Tibial artery (tissue), 4 donors: ENCODE results near the gene COL25A1.

ENCODE experiments used
- DNase-seq, 2 donors: peaks; one replicate each; pipeline ENCODE4 v3.0.0-alpha.2; 2019
- H3K27ac ChIP-seq, 2 donors: fragments of 200-600 bp; sonication (generic) in 1 of 2; 1 replicate in 1 of 2; 2 replicates in 1 of 2; pipeline ENCODE4 v1.5.1; 2018 to 2019; ENCODE audit warnings: mild to moderate bottlenecking in 1 of 2
- H3K27me3 ChIP-seq, 2 donors: fragments of 200-600 bp; sonication (generic) in 1 of 2; one replicate each; pipeline versions ENCODE4 v1.5.1 to v1.6.0; 2016 to 2019
- H3K36me3 ChIP-seq, 3 donors: fragments of 200-600 bp; sonication (generic) in 2 of 3; one replicate each; pipeline ENCODE4 v1.5.1; 2016 to 2019; ENCODE audit warnings: mild to moderate bottlenecking in 2 of 3
- H3K4me1 ChIP-seq, 4 donors: fragments of 200-600 bp; sonication (generic) in 2 of 4; 1 replicate in 3 of 4; 2 replicates in 1 of 4; pipeline ENCODE4 v1.5.1; 2016 to 2019
- H3K4me3 ChIP-seq, 2 donors: fragments of 200-600 bp; sonication (generic) in 1 of 2; 1 replicate in 1 of 2; 2 replicates in 1 of 2; pipeline ENCODE4 v1.5.1; 2018 to 2019; ENCODE audit warnings: mild to moderate bottlenecking in 2 of 2
- H3K9me3 ChIP-seq, 3 donors: fragments of 200-600 bp; sonication (generic) in 1 of 3; one replicate each; pipeline ENCODE4 v1.5.1; 2016 to 2019
- intact Hi-C: fragments of 100-400 bp; cut with DNase I; formaldehyde crosslinking; loops from one replicate; pipeline ENCODE4 v1.15.0; 2023; ENCODE audit warnings: low total_unique reads
- TF ChIP-seq, protein P1 (sequence below), 2 experiments: fragments of 200-600 bp in 1 of 2; fragments of 450-650 bp in 1 of 2; IDR thresholded peaks; one replicate each; pipeline ENCODE4 v1.5.1; 2017 to 2019; ENCODE audit warnings: antibody characterized with exemption in 2 of 2, mild to moderate bottlenecking in 1 of 2, moderate library complexity in 1 of 2

Gene COL25A1

GRCh38 chr4:108774809-108775530, 527.5 kb downstream of the COL25A1 start:
- no peak overlapping the region for H3K4me3 ChIP-seq
- TF ChIP-seq, protein P1, sequence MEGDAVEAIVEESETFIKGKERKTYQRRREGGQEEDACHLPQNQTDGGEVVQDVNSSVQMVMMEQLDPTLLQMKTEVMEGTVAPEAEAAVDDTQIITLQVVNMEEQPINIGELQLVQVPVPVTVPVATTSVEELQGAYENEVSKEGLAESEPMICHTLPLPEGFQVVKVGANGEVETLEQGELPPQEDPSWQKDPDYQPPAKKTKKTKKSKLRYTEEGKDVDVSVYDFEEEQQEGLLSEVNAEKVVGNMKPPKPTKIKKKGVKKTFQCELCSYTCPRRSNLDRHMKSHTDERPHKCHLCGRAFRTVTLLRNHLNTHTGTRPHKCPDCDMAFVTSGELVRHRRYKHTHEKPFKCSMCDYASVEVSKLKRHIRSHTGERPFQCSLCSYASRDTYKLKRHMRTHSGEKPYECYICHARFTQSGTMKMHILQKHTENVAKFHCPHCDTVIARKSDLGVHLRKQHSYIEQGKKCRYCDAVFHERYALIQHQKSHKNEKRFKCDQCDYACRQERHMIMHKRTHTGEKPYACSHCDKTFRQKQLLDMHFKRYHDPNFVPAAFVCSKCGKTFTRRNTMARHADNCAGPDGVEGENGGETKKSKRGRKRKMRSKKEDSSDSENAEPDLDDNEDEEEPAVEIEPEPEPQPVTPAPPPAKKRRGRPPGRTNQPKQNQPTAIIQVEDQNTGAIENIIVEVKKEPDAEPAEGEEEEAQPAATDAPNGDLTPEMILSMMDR (IDR thresholded peaks at IDR 0.05), result peak in 1 of 2 experiments; percentile 30
- no peaks in the 10 kb centered on the region for H3K9me3 ChIP-seq
- peak in 1 of 2 donors; percentile 73 for DNase-seq
- no peaks in the 10 kb centered on the region for H3K36me3 ChIP-seq
- no peak overlapping the region for H3K27ac ChIP-seq
- no peaks in the 10 kb centered on the region for H3K27me3 ChIP-seq
- intact Hi-C loops, result no loop called here
- peaks cover 0 to 9% (median 7%) of the 10 kb centered on the region in 4 donors for H3K4me1 ChIP-seq

- Histone ChIP-seq H3K4me3 (no peak overlapping the region), H3K9me3 (no peaks in the 10 kb centered on the region), H3K4me1 (peaks cover 0 to 9% (median 7%) of the 10 kb centered on the region in 4 donors), H3K27me3 (peaks cover 0 to 3% of the 10 kb centered on the region in 2 donors), H3K27ac (no peak overlapping the region), H3K36me3 (no peaks in the 10 kb centered on the region)
- intact Hi-C loops, result no loop called here
- TF ChIP-seq, protein P1 (IDR thresholded peaks at IDR 0.05), result no peak
- DNase-seq, result no peak
Measured at GRCh38 chr4:108772402-108772801, 530.1 kb downstream of the COL25A1 start.

DNA sequence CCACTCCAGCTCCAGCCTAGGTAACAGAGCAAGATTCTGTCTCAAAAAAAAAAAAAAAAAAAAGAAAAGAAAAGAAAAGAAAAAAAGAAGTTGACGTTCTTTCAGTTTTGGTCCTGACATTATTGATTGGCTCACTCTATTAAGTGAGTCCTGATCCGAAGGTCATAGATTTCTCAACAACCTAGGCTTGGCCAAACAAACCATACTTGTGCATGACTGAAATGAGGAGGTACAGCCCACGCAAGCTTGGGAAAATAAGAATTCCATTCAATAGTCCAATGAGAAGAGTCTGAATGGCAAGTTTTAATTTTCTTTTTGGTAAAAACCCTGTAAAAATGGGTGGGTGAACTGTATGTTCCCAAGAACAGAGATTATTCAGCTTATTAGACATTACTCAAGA, 536.4 kb downstream of the COL25A1 start:
- intact Hi-C loops, result no loop called here
- TF ChIP-seq, protein P1 (IDR thresholded peaks at IDR 0.05), result no peak
- Histone ChIP-seq H3K36me3 (no peaks in the 10 kb centered on the region), H3K4me1 (peaks cover 0 to 16% (median 8%) of the 10 kb centered on the region in 4 donors), H3K27me3 (peaks cover 0 to 12% of the 10 kb centered on the region in 2 donors), H3K27ac (no peak overlapping the region), H3K9me3 (peaks cover 0 to 4% (median 0%) of the 10 kb centered on the region in 3 donors), H3K4me3 (no peak overlapping the region)
- no peak for DNase-seq

GRCh38 chr4:108763986-108764385, 538.5 kb downstream of the COL25A1 start:
- Histone ChIP-seq H3K4me3 (no peak overlapping the region), H3K27ac (no peak overlapping the region), H3K4me1 (peaks cover 0 to 16% (median 8%) of the 10 kb centered on the region in 4 donors), H3K36me3 (no peaks in the 10 kb centered on the region), H3K27me3 (peaks cover 0 to 12% of the 10 kb centered on the region in 2 donors), H3K9me3 (peaks cover 0 to 4% (median 0%) of the 10 kb centered on the region in 3 donors)
- TF ChIP-seq, protein P1 (IDR thresholded peaks at IDR 0.05), result no peak
- DNase-seq, result no peak
- intact Hi-C loops, result no loop called here

GRCh38 chr4:108763226-108763593, 539.2 kb downstream of the COL25A1 start:
- peaks cover 0 to 17% of the 10 kb centered on the region in 2 donors for H3K27me3 ChIP-seq
- no peaks in the 10 kb centered on the region for H3K36me3 ChIP-seq
- no peak overlapping the region for H3K27ac ChIP-seq
- peaks cover 0 to 4% (median 0%) of the 10 kb centered on the region in 3 donors for H3K9me3 ChIP-seq
- TF ChIP-seq, protein P1 (IDR thresholded peaks at IDR 0.05), result no peak
- no peak for DNase-seq
- peak overlapping the region; percentile 45 to 49 for H3K4me3 ChIP-seq
- peaks cover 0 to 16% (median 8%) of the 10 kb centered on the region in 4 donors for H3K4me1 ChIP-seq
- intact Hi-C loops, result no loop called here
